GM18511 (cell line): ENCODE measurements around the gene PHTF1.
"Not testable (repeated sequence)": the region's sequence is repeated elsewhere in the genome, so short reads cannot be mapped to it uniquely, and the experiment has no call there.

ENCODE experiments used
- ATAC-seq: cut with Tn5 transposase; IDR thresholded peaks from one replicate; pipeline ENCODE4 v1.9.1; 2021; ENCODE audit warnings: mild to moderate bottlenecking, moderate library complexity; ENCODE audit not compliant: unreplicated experiment

PHTF1 gene

DNA sequence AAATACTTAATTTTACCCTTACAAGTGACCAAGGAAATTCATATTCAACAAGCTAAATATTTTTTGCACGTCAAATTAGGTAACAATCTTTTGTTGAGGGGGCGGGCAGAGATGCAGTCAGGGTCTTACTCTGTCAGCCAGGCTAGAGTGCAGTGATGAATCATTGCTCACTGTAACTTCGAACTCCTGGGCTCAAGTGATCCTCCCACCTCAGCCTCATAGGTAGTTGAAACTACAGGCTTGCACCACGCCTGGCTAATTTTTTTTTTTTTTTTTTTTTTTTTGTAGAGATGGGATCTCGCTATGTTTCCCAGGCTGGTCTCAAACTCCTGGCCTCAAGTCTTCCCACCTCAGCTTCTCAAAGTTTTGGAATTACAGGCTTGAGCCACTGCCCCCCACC, 26.5 kb downstream of the PHTF1 start:
- ATAC-seq, result no peak

GRCh38 chr1:113721010-113721409, 38.3 kb downstream of the PHTF1 start:
- no peak for ATAC-seq

DNA sequence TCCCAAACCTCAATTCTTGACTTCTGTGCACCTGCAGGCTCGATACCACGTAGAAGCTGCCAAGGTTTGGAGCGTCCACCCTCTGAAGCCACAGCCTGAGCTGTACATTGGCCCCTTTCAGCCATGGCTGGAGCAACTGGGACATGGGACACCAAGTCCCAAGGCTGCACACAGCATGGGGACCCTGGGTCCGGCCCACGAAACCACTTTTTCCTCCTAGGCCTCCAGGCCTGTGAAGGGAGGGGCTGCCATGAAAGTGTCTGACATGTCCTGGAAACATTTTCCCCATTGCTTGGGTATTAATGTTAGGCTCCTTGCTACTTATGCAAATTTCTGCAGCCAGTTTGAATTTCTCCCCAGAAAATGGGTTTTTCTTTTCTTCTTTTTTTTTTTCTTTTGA, 40.7 kb downstream of the PHTF1 start:
- not testable (repeated sequence) for ATAC-seq

- ATAC-seq, result not testable (repeated sequence)
These were observed 41.8 kb downstream of the PHTF1 start for GRCh38 chr1:113717506-113717905.

DNA sequence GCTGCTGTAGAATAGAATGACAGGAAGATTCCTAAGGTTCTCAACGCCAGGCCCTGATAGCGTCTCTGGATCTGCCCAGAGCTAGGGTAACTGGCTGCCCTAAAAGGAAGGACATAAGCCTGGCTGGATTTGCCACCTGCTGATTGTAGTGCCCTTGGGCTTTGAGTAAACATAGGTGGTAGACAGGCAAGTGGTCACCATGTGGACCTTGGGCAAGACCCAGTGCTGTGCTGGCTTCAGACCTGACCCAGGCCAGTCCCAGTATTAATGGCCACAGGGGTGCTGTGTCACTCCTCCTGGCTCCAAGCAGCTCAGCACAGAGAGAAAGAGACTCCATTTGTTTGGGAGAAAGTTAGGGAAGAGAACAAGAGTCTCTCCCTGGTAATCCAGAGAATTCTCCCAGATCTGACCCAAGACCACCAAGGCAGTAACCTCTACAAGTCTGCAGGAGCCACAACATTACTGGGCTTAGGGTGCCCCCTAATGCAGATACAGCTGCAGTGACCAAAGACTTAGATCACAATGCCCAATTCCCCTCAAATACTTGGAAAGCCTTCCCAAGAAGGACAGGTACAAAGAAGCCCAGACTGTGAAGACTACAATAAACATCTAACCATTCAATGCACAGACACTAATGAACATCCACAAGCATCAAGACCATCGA, 44.5 kb downstream of the PHTF1 start:
- no peak for ATAC-seq

DNA sequence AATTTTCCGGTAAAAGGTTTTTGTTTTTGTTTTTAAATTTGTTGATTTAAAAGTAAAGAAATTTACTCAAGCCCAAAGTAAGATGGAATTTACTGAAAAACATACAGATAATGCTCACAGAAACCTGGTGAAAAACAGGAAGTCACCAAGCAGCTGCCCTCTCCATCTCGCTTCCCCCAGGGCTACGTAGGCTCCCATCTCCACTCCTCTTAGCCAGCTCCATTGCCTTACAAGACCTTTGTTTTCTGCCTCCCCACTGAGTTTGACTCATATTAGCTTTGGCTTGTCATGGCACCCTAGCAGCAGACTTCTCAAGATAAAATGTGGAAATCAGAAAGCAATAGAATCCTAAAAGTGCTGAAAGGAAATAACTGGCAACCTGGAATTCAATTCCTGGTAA, 57.9 kb downstream of the PHTF1 start:
- no peak for ATAC-seq

GRCh38 chr1:113694910-113695309, 64.4 kb downstream of the PHTF1 start:
- ATAC-seq, result no peak

DNA sequence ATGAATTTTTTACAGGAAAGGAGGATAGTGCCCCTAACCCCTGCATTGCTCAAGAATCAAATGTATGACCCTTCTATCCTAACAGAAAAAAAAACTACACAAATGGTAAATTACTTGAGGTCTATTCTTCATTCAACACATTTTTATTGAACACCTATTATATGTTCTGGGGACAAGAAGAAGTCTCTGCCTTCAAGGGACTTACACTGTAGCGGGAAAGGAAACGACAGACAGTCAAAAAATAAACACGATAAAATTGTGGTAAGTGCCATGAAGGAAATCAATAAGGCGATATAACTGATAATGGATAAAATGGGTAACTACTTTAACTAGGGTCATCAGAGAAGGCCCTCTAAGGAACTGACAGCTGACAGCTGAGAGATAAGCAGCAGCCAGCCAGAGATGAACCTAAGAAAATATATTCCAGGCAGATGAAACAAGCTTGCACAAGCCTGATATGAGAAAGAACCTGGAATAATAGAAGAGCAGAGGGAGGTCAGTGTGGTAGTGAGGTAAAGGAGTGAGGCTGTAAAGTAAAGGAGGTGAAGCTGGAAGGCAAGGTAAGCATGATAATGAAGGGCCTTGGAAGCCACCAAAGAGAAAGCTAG, 66.4 kb downstream of the PHTF1 start:
- ATAC-seq, result no peak

GRCh38 chr1:113692342-113692741, 66.9 kb downstream of the PHTF1 start:
- ATAC-seq, result no peak

- ATAC-seq, result no peak
These were observed 68.1 kb downstream of the PHTF1 start for GRCh38 chr1:113691184-113691583.

- no peak for ATAC-seq
These were observed 72.2 kb downstream of the PHTF1 start for GRCh38 chr1:113686891-113687618.

- no peak for ATAC-seq
These were observed 75.1 kb downstream of the PHTF1 start for GRCh38 chr1:113684153-113684541.

- ATAC-seq, result no peak
These were observed 75.7 kb downstream of the PHTF1 start for GRCh38 chr1:113683384-113684152.

GRCh38 chr1:113681596-113682337, 77.5 kb downstream of the PHTF1 start:
- ATAC-seq, result no peak

DNA sequence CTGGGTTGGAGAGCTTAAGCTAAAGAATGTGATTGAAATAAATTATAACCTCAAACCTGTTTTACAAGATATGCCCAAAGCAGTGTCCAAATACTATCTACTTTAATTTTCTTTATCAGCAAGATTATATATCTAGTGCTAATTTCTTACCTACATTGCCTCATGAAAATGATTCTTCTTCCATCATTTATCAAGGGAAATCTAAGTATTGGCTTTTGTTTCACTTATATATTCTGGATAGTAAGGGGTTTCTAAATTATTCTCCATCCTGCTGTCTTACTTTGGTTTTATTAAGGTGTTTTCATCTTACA, 81.2 kb downstream of the PHTF1 start:
- no peak for ATAC-seq

DNA sequence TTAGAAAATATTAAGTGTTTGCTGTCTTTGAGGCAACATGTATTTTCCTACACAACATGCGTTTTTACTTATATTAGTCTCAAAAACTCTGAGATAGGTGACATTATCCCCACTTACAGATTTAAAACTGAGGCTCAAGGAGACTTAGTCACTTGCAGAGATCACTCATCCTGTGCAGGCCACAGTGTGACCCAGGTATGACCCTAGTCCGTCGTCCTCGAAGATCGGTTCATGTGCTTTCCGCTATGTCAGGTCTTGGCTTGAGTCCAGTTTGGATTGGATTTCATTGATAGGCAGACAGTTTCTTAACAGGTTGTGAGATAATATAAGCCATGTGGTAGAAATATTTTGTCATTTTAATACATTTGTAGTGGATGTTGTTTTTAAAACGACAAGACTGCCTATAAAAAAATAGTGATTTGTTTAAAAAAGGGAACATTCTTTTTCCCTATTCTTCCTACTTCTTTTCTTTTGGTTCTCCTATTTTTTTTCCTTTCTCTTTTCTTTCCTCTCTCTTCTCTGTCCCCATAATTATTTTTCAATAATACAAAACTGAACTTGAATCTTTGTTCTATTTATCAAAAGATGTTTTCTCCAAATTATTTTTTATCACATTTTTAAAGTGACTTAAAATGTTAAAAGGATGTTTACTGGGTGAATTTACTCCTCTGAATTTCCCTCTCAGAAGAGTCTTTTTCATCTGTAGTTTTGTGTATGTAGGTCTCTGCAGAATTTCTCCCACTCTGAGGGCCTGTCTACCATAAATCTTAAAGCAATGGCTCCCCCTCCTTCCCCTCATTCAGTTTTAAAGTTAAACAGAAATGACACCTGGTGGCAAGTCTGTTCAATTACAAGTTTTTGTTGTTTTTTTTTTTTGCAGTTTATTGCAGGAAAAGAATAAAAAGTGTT, 81.8 kb downstream of the PHTF1 start:
- no peak for ATAC-seq

GRCh38 chr1:113676524-113676923, 82.8 kb downstream of the PHTF1 start:
- ATAC-seq, result no peak

DNA sequence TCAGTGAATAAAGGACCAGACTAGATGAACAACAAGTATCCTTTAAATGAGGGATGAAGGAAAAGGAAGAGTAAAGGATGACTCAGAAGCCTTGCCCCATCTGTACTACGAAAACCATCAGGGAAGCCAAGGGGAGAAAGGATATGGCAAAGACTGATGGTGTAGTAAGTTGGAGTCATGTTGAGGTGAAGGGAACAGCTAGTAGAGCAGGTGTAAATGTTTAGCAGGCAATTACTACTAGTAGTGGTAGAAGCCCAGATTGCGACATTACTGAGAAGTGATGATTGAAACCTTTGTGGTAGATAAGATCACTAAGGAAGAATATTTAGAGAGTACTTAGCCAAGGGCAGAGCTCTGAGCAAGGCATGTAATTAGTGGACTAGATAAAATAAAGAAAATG, 84.0 kb downstream of the PHTF1 start:
- no peak for ATAC-seq

- no peak for ATAC-seq
These were observed 84.7 kb downstream of the PHTF1 start for GRCh38 chr1:113674591-113674990.

DNA sequence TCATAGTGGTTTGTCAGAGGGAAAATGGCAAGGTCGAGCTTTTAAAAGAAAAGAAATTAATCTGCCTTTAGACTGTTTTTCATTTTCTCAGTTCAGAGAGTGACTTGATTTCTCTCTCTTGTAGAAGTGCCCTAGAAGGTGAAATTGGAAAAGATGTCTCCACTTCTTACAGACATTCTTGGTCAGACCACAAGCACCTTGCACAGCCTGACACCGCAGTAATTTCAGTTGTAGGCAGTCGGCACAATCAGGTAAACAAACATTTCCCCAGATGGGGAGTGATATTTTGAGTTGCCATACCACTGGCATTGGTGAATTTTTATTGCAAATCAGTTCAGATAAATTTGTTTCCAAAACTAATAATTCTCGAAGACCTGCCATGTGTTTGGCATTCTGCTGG, 86.8 kb downstream of the PHTF1 start:
- ATAC-seq, result no peak
